ENCODE results near the gene DCBLD1. TPM values are rescaled to one million over a fixed set of nuclear protein-coding genes. Genes with fewer than 3 reads are reported as not detected.
A peak's percentile ranks its signal among the peaks of the same experiment; 100 is the strongest.

DCBLD1 gene
- total and polyA plus RNA-seq, 11 donors = 2.9 to 11.4 (median 4.0) TPM

DNA sequence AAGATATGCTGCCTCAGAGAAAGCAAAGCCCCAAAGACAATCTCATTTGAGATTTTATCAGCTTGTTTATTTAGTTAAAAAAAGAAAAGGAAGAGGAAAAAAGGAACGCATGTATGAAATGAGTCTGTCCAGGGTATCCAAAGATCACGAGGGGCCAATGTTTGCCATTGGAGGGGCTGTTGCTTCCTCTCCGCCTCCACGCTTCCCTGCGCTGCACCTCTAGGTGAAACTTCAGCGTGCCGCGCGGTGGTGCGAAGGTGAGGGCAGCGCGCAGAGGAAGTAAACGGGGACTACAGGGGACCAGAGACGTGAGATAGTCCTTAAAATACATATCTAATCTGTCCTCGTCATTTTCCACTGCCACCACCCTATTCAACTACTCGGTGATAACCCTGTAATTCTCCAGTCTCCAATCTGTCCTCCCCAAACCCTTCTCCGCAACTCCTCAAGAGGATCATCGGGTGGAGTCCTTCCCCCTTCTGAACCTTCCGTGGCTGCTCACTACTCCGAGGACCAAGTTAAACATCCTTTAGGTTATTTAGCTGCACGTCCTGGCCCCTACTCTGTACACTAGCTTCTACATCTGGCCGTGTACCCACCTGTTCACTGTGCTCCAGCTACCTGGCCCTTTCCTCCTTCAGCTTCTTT, 1.1 kb upstream of the DCBLD1 start:
- TF ChIP-seq, protein P1, sequence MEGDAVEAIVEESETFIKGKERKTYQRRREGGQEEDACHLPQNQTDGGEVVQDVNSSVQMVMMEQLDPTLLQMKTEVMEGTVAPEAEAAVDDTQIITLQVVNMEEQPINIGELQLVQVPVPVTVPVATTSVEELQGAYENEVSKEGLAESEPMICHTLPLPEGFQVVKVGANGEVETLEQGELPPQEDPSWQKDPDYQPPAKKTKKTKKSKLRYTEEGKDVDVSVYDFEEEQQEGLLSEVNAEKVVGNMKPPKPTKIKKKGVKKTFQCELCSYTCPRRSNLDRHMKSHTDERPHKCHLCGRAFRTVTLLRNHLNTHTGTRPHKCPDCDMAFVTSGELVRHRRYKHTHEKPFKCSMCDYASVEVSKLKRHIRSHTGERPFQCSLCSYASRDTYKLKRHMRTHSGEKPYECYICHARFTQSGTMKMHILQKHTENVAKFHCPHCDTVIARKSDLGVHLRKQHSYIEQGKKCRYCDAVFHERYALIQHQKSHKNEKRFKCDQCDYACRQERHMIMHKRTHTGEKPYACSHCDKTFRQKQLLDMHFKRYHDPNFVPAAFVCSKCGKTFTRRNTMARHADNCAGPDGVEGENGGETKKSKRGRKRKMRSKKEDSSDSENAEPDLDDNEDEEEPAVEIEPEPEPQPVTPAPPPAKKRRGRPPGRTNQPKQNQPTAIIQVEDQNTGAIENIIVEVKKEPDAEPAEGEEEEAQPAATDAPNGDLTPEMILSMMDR (IDR thresholded peaks at IDR 0.05) = no peak
- TF ChIP-seq POLR2A (IDR thresholded peaks at IDR 0.05) = no peak
- Histone ChIP-seq H3K4me1 (peaks cover 0 to 40% (median 15%) of the 10 kb centered on the region in 12 donors), H3K27me3 (peaks cover 0 to 5% (median 0%) of the 10 kb centered on the region in 9 donors), H3K9me3 (no peaks in the 10 kb centered on the region), H3K36me3 (no peaks in the 10 kb centered on the region), H3K4me3 (peak overlapping the region in 5 of 12 donors; percentile 66 to 88 (median 74)), H3K27ac (peak overlapping the region in 3 of 12 donors; percentile 68 to 92 (median 87))
- no peak for ATAC-seq
- WGBS, 4 donors = 35 to 54% (median 44%) methylated on average over 22 of the region's 22 CpGs
- peak in 1 of 5 donors; percentile 62 for DNase-seq
- intact Hi-C loops (cut with DNase I) = loop anchor here in 4 of 10 donors (5.0 to 10.0 kb wide), 4 partner anchors 66 to 1173 kb away; partner anchors contain the start of genes CEP85L (in 1 of the 4) and GOPC (in 1 of the 4)

DNA sequence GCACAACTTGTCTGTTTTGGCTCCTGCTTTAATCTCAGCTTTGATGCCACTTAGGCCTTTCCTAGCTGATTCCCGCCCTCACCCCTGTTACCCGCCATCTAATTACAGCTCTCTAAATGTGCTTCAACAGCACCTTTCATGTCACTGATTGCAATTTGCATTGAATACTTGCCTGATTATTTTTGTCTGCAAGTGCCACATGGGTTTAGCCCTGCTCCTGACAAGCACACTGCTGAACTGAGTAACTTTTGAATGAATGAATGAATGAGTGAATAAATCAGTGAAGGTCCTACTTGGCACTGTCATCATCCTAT, 591 bp upstream of the DCBLD1 start:
- peak overlapping the region in 11 of 12 donors; percentile 62 to 88 (median 76) for H3K4me3 ChIP-seq
- H3K4me1 ChIP-seq = peaks cover 0 to 40% (median 15%) of the 10 kb centered on the region in 12 donors
- DNase-seq (no peak), ATAC-seq (no peak)
- H3K27me3 ChIP-seq = peaks cover 0 to 5% (median 0%) of the 10 kb centered on the region in 9 donors
- intact Hi-C loops (cut with DNase I) = loop anchor here in 5 of 10 donors (2.0 to 10.0 kb wide), 5 partner anchors 65 to 1173 kb away; partner anchors contain the start of genes CEP85L (in 1 of the 5) and GOPC (in 1 of the 5)
- TF ChIP-seq POLR2A (IDR thresholded peaks at IDR 0.05) = no peak
- TF ChIP-seq, protein P1 (IDR thresholded peaks at IDR 0.05) = no peak
- WGBS, 4 donors = 28 to 64% (median 46%) methylated on average over 2 of the region's 2 CpGs
- H3K27ac ChIP-seq = peak overlapping the region in 10 of 12 donors; percentile 68 to 92 (median 86)
- no peaks in the 10 kb centered on the region for H3K36me3 ChIP-seq
- H3K9me3 ChIP-seq = no peaks in the 10 kb centered on the region

DNA sequence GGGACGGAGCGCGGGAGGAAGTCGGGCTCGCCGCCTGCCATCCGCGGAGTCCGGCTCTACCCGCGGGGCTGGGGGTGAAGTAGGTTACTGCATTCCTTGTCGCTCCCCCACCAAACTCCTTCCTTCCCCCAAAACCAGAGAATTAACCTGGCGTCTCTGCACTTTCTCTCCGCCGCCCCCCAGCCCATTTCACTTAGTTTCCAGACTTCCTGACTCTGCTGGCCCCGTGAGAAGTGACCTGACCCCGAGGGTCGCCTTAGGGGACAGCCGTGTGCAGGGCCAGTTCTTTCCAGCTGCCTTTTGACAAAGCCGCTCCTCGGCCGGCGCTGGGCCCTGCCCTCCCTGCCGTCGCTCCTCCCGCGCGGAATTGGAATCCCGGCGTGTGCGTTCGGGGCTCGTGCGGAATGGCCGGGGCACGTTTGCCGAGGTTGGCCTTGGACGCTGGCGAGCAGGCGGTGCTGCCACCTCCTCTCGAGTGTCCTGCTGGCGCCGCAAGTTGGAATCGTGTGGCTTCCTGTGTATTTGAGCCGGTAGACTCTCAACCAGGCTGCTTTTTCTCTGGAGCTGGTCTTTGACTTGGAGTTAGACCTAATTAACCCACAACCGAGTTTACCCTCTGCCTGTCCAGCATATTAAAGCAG, 650 bp downstream of the DCBLD1 start:
- WGBS, 4 donors = 0 to 2% (median 1%) methylated on average over 30 to 46 of the region's 46 CpGs
- peak; percentile 51 to 74 (median 69) for ATAC-seq
- DNase-seq = peak; percentile 53 to 84 (median 61)
- H3K27ac ChIP-seq = peak overlapping the region; percentile 19 to 92 (median 84)
- H3K27me3 ChIP-seq = peaks cover 0 to 5% (median 0%) of the 10 kb centered on the region in 9 donors
- H3K4me1 ChIP-seq = peaks cover 0 to 37% (median 15%) of the 10 kb centered on the region in 12 donors
- peak overlapping the region; percentile 62 to 88 (median 78) for H3K4me3 ChIP-seq
- no peaks in the 10 kb centered on the region for H3K9me3 ChIP-seq
- intact Hi-C loops (cut with DNase I) = loop anchor here in 5 of 10 donors (2.0 to 10.0 kb wide), 5 partner anchors 64 to 1172 kb away; partner anchors contain the start of genes CEP85L (in 1 of the 5) and GOPC (in 1 of the 5)
- no peaks in the 10 kb centered on the region for H3K36me3 ChIP-seq
- peak in 1 of 2 donors; percentile 6 for TF ChIP-seq POLR2A (IDR thresholded peaks at IDR 0.05)
- TF ChIP-seq, protein P1 (IDR thresholded peaks at IDR 0.05) = no peak

DNA sequence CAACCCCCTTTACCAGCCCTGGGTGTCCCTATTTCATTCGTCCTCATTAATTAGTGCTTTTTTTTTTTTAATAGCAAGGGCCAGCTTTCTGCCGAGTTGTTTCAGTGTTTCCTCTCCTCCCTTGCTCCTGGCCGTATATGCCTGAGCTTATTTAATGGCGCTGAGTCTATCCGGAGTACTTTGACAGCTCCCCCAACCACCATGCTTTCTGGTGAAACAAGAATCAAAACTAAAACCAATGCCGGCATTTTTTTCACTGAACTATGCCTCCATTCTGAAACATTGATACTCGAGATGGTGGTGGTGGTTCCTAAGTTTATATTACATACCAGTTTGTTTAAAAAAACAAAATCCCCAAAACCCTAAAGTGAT, 1.2 kb downstream of the DCBLD1 start:
- peak overlapping the region; percentile 62 to 88 (median 78) for H3K4me3 ChIP-seq
- H3K27me3 ChIP-seq = peaks cover 0 to 5% (median 0%) of the 10 kb centered on the region in 9 donors
- H3K9me3 ChIP-seq = no peaks in the 10 kb centered on the region
- intact Hi-C loops (cut with DNase I) = loop anchor here in 5 of 10 donors (2.0 to 10.0 kb wide), 5 partner anchors 64 to 1171 kb away; partner anchors contain the start of genes CEP85L (in 1 of the 5) and GOPC (in 1 of the 5)
- WGBS, 4 donors = 0 to 3% (median 2%) methylated on average over 7 of the region's 7 CpGs
- no peak for DNase-seq
- peak in 2 of 4 donors; percentile 29 to 51 for ATAC-seq
- no peak for TF ChIP-seq POLR2A (IDR thresholded peaks at IDR 0.05)
- TF ChIP-seq, protein P1 (IDR thresholded peaks at IDR 0.05) = no peak
- peak overlapping the region; percentile 19 to 92 (median 84) for H3K27ac ChIP-seq
- H3K36me3 ChIP-seq = no peaks in the 10 kb centered on the region
- H3K4me1 ChIP-seq = peaks cover 0 to 32% (median 15%) of the 10 kb centered on the region in 12 donors

All from heart left ventricle (tissue), 16 donors.